Osteoblast (primary cell): ENCODE data around the gene TMEM42. TPM values are rescaled to one million over a fixed set of nuclear protein-coding genes. Genes with fewer than 3 reads are reported as not detected.

ENCODE experiments used
- DNase-seq: peaks from one replicate; pipeline ENCODE4 v3.0.0; 2011; ENCODE audit warnings: low spot score, mixed read lengths; ENCODE audit not compliant: insufficient read length; ENCODE audit errors: missing footprints
- H2AFZ ChIP-seq: 2 replicates; pipeline ENCODE4 v1.6.0; 2011; ENCODE audit warnings: mild to moderate bottlenecking, low read length
- H3K27ac ChIP-seq: 2 replicates; pipeline ENCODE4 v1.5.1; 2011; ENCODE audit warnings: mild to moderate bottlenecking, low read depth, low read length, moderate library complexity
- H3K27me3 ChIP-seq: 2 replicates; pipeline ENCODE4 v1.6.0; 2012; ENCODE audit warnings: mild to moderate bottlenecking, control low read depth, inconsistent platforms, low read length, moderate library complexity; ENCODE audit not compliant: insufficient read depth
- H3K36me3 ChIP-seq: 2 replicates; pipeline ENCODE4 v1.5.1; 2011; ENCODE audit warnings: mild to moderate bottlenecking, low read length, control low read depth, moderate library complexity; ENCODE audit not compliant: insufficient read depth
- H3K4me1 ChIP-seq: 2 replicates; pipeline ENCODE4 v1.5.1; 2011; ENCODE audit warnings: mild to moderate bottlenecking, low read length, control low read depth, moderate library complexity; ENCODE audit not compliant: insufficient read depth
- H3K4me2 ChIP-seq: 2 replicates; pipeline ENCODE4 v1.6.0; 2011; ENCODE audit warnings: mild to moderate bottlenecking, low read length; ENCODE audit not compliant: insufficient read depth
- H3K4me3 ChIP-seq: fragments of 200-600 bp; sonication (generic); 3 replicates; pipeline ENCODE4 v1.5.1; 2012; ENCODE audit warnings: mild to moderate bottlenecking, low read length, inconsistent platforms; ENCODE audit not compliant: insufficient read depth
- H3K79me2 ChIP-seq: 2 replicates; pipeline ENCODE4 v1.6.0; 2012; ENCODE audit warnings: mild to moderate bottlenecking, low read length, control low read depth, inconsistent platforms; ENCODE audit not compliant: insufficient read depth
- H3K9me3 ChIP-seq: 2 replicates; pipeline ENCODE4 v1.5.1; 2011; ENCODE audit warnings: low read depth, low read length, control low read depth
- H4K20me1 ChIP-seq: 2 replicates; pipeline ENCODE4 v1.6.0; 2012; ENCODE audit warnings: mild to moderate bottlenecking, low read length, control low read depth; ENCODE audit not compliant: insufficient read depth
- CTCF ChIP-seq: IDR thresholded peaks from 2 replicates; pipeline ENCODE4 v1.5.1; 2011; ENCODE audit warnings: mild to moderate bottlenecking, low read depth, low read length, moderate library complexity; ENCODE audit errors: extremely low read depth
- total RNA-seq: library from RNA; depleted of rRNA; stranded (reverse); fragments of >200 nt; gene quantifications from 2 replicates; pipeline ENCODE4 v1.2.3, GENCODE V29; 2012

TMEM42 gene
- total RNA-seq, 1 donor = 18.1 TPM

- Histone ChIP-seq H2AFZ (no peak overlapping the region), H4K20me1 (no peaks in the 10 kb centered on the region), H3K79me2 (no peaks in the 10 kb centered on the region), H3K9me3 (no peaks in the 10 kb centered on the region), H3K4me1 (peaks cover 33% of the 10 kb centered on the region), H3K36me3 (no peaks in the 10 kb centered on the region), H3K4me2 (peak overlapping the region; percentile 17), H3K27ac (peak overlapping the region; percentile 76), H3K27me3 (no peaks in the 10 kb centered on the region), H3K4me3 (no peak overlapping the region)
- TF ChIP-seq CTCF = no peak
- DNase-seq = peak; percentile 87
Measured at GRCh38 chr3:44883999-44884431, 22.3 kb downstream of the TMEM42 start.

- Histone ChIP-seq H3K79me2 (no peaks in the 10 kb centered on the region), H3K4me2 (peak overlapping the region; percentile 26), H3K9me3 (no peaks in the 10 kb centered on the region), H3K36me3 (no peaks in the 10 kb centered on the region), H3K27ac (peak overlapping the region; percentile 2), H3K4me1 (peaks cover 33% of the 10 kb centered on the region), H2AFZ (no peak overlapping the region), H4K20me1 (no peaks in the 10 kb centered on the region), H3K4me3 (no peak overlapping the region), H3K27me3 (no peaks in the 10 kb centered on the region)
- TF ChIP-seq CTCF = no peak
- DNase-seq = peak; percentile 95
Measured at GRCh38 chr3:44885618-44886017, 23.9 kb downstream of the TMEM42 start.

DNA sequence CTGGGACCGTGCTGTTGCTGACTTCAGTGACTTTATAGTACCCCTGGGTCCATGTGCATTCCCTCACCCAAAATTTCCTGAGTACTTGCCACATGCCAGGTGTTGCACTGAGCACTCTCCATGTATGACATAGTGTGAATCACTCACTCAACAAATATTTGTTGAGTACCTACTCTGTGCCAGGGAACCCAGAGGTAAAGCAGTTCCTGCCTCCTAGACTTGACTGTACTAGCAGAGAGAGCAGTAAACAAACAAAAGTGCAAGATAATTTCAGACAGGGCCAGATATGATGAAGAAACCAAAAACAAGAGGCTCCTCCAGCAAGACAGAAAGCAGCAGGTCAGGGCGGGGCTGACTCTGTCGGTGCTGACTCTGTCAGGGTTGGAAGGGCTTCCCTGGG lies 24.8 kb downstream of the TMEM42 start:
- H3K27ac ChIP-seq = no peak overlapping the region
- no peaks in the 10 kb centered on the region for H3K9me3 ChIP-seq
- H3K36me3 ChIP-seq = no peaks in the 10 kb centered on the region
- no peak overlapping the region for H3K4me3 ChIP-seq
- H3K79me2 ChIP-seq = no peaks in the 10 kb centered on the region
- peaks cover 33% of the 10 kb centered on the region for H3K4me1 ChIP-seq
- H3K27me3 ChIP-seq = peaks cover 3% of the 10 kb centered on the region
- no peak overlapping the region for H2AFZ ChIP-seq
- peak overlapping the region; percentile 26 for H3K4me2 ChIP-seq
- no peak for DNase-seq
- H4K20me1 ChIP-seq = no peaks in the 10 kb centered on the region
- no peak for TF ChIP-seq CTCF

DNA sequence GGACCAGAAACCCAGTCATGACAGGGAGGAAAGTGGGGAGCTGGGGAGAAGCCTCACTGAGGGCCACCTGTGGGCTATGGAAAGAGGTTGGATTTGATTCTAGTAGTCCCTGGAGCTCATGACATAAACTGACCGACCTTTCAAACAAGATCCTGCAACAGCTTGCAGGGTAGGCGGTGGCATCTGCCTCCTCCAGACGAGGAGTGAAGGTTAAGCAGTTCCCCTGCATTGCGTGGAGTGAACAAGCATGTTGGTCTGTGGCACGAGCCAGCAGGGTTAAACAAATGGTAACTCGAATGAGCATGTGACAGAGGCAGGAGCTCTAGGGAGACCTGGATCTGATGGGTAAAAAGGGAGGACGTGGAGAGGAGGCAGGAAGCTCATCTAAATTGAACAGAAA lies 25.4 kb downstream of the TMEM42 start:
- DNase-seq = no peak
- Histone ChIP-seq H3K4me2 (no peak overlapping the region), H3K36me3 (no peaks in the 10 kb centered on the region), H3K9me3 (no peaks in the 10 kb centered on the region), H2AFZ (no peak overlapping the region), H3K79me2 (no peaks in the 10 kb centered on the region), H3K27me3 (peaks cover 3% of the 10 kb centered on the region), H4K20me1 (no peaks in the 10 kb centered on the region), H3K4me1 (peaks cover 33% of the 10 kb centered on the region), H3K4me3 (no peak overlapping the region), H3K27ac (no peak overlapping the region)
- TF ChIP-seq CTCF = no peak
